Neutrophil (primary cell): ENCODE measurements around the gene FGF6.
A peak's percentile ranks its signal among the peaks of the same experiment; 100 is the strongest.

ENCODE experiments used
- H3K27ac ChIP-seq: fragments of 200-600 bp; sonication (generic); 2 replicates; pipeline ENCODE4 v1.5.1; 2016; ENCODE audit warnings: mild to moderate bottlenecking, moderate library complexity
- H3K27me3 ChIP-seq: fragments of 200-600 bp; sonication (generic); 2 replicates; pipeline ENCODE4 v1.6.0; 2016; ENCODE audit warnings: mild to moderate bottlenecking
- H3K36me3 ChIP-seq: fragments of 200-600 bp; sonication (generic); 2 replicates; pipeline ENCODE4 v1.5.1; 2017
- H3K4me1 ChIP-seq, 2 experiments: fragments of 200-600 bp in 1 of 2; sonication (generic) in 1 of 2; 1 replicate in 1 of 2; 2 replicates in 1 of 2; pipeline versions ENCODE4 v1.5.1 to v1.6.1; 2013 to 2016; ENCODE audit warnings: low read depth in 1 of 2, low read length in 1 of 2, mild to moderate bottlenecking in 1 of 2, moderate library complexity in 1 of 2; ENCODE audit not compliant: control insufficient read depth in 1 of 2, insufficient read depth in 1 of 2
- H3K4me3 ChIP-seq, 2 experiments: fragments of 200-600 bp in 1 of 2; sonication (generic) in 1 of 2; 1 replicate in 1 of 2; 2 replicates in 1 of 2; pipeline ENCODE4 v1.5.1; 2013 to 2016; ENCODE audit warnings: low read depth in 1 of 2, low read length in 1 of 2, mild to moderate bottlenecking in 1 of 2, moderate library complexity in 1 of 2
- H3K9me3 ChIP-seq: fragments of 200-600 bp; sonication (generic); 2 replicates; pipeline ENCODE4 v1.5.1; 2016
- TF ChIP-seq, protein P1 (sequence below): fragments of 200-600 bp; sonication (generic); IDR thresholded peaks from 2 replicates; pipeline ENCODE4 v1.5.1; 2016; ENCODE audit warnings: antibody characterized with exemption

FGF6 gene

DNA sequence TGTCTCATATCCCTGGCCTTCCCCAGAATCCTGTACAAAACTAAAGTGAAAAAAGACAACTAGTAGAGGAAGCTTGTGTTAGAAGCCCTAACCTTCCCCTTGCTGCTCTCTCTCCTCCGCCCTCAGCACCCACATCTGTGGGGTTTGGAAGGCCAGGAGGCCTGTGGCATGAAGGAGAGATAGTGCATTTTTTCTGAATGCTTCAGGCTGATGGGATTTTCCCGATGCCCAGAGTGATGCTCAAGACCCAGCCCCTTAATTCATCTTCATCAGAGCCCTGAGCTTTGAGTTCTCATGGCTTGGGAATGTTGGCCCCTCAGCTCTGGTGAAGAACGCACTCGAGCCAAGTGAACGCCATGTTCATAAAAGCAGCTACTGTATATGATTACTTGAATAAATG lies 5.9 kb downstream of the FGF6 start:
- H3K9me3 ChIP-seq, result no peaks in the 10 kb centered on the region
- H3K4me3 ChIP-seq, result peak overlapping the region in 1 of 2 experiments; percentile 18
- TF ChIP-seq, protein P1, sequence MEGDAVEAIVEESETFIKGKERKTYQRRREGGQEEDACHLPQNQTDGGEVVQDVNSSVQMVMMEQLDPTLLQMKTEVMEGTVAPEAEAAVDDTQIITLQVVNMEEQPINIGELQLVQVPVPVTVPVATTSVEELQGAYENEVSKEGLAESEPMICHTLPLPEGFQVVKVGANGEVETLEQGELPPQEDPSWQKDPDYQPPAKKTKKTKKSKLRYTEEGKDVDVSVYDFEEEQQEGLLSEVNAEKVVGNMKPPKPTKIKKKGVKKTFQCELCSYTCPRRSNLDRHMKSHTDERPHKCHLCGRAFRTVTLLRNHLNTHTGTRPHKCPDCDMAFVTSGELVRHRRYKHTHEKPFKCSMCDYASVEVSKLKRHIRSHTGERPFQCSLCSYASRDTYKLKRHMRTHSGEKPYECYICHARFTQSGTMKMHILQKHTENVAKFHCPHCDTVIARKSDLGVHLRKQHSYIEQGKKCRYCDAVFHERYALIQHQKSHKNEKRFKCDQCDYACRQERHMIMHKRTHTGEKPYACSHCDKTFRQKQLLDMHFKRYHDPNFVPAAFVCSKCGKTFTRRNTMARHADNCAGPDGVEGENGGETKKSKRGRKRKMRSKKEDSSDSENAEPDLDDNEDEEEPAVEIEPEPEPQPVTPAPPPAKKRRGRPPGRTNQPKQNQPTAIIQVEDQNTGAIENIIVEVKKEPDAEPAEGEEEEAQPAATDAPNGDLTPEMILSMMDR, result no peak
- H3K27me3 ChIP-seq, result peaks cover 4% of the 10 kb centered on the region
- H3K4me1 ChIP-seq, result peaks cover 30 to 37% of the 10 kb centered on the region in 2 experiments
- H3K27ac ChIP-seq, result peak overlapping the region; percentile 86
- H3K36me3 ChIP-seq, result no peaks in the 10 kb centered on the region

DNA sequence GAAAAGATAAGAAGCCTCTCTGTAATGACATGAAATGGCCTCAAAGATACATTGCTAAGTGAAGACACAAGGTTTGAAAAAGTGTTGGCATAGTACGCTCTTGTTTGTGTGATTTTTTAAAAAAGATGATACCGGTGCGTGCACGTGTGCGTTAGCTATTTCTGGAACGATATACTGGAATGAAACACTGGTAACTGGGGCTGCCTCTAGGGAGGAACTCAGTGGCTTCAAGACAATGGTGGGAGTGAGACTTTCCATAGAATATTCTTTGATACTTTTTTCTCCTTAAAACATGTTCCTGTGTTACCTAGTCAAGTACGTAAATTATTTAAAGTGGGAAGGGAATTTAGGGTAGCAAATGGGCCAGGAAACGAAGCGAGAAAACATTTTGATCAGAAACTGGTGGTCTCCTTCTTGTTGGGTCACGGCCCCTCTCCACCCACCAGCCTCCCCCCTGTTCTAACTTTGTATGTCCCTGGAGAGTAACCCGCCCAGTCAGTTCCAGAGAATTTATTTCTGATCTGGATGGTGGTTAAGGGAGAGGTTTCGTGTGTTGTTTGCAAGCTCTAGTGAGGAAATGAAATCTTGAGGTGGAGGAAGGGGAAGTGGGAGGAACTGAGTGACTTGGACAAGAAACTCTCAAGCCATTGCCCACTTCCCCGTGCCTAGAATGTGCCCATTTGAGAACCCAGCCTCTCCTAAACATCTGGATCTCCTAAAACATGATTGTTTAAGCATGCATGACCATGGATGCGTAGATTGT lies 6.6 kb downstream of the FGF6 start:
- Histone ChIP-seq H3K27me3 (peaks cover 4% of the 10 kb centered on the region), H3K27ac (peak overlapping the region; percentile 86), H3K4me3 (peak overlapping the region; percentile 13 to 18), H3K9me3 (no peaks in the 10 kb centered on the region), H3K36me3 (no peaks in the 10 kb centered on the region), H3K4me1 (peaks cover 37 to 44% of the 10 kb centered on the region in 2 experiments)
- TF ChIP-seq, protein P1, result no peak

DNA sequence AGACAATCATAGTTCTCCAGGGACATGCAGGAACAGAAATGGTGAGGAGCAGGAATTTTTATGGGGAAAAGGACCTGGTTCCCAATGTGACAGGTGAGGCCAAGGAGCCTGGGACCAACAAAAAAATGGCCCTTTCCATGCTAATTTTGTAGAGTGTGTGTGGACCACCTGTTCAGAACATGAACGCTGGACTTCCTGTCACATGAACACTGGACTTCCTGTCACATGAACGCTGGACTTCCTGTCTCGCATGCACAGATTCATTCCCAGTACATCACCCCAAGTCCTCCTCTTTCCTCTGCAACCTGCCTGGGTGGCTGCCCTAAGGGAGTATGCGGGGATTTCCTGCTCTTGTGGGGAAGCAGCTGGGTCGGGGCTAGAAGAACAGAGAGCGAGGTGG lies 10.1 kb downstream of the FGF6 start:
- Histone ChIP-seq H3K4me1 (peaks cover 37 to 44% of the 10 kb centered on the region in 2 experiments), H3K9me3 (no peaks in the 10 kb centered on the region), H3K27ac (peak overlapping the region; percentile 79), H3K27me3 (no peaks in the 10 kb centered on the region), H3K36me3 (no peaks in the 10 kb centered on the region), H3K4me3 (peak overlapping the region in 1 of 2 experiments; percentile 8)
- TF ChIP-seq, protein P1, result no peak

DNA sequence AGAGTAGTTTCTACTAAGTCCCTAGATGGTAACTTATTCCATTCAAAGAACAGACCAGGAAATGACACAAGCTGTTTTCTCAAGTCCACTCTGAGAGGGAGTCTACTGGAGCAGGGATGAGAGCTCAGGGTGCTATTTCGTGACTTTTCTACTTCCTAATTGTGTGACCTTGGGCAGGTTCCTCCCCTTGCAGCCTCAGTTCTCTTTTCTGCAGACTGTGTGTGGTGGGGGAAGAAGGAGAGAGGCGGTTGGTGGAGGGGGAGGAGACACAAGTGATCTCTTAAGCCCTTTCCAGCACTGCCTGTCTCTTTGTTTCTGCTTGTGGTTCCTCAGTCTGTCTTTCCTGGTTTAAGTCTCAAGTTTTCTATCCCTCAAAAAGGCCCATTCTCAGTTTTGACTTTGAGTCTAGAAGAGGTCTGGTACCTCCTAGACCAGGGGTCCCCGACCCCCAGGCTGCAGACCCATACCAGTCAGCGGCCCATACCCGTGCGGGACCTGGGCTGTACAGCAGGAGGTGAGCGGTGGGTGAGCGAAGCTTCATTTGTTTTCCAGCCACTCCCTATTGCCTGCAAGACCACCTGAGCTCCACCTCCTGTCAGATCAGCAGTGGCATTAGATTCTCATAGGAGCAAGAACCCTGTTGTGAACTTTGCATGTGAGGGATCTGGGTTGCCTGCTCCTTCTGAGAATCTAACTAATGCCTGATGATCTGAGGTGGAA lies 10.7 kb downstream of the FGF6 start:
- TF ChIP-seq, protein P1, result no peak
- Histone ChIP-seq H3K36me3 (no peaks in the 10 kb centered on the region), H3K4me1 (peaks cover 30 to 37% of the 10 kb centered on the region in 2 experiments), H3K27ac (peak overlapping the region; percentile 79), H3K4me3 (peak overlapping the region in 1 of 2 experiments; percentile 8), H3K9me3 (no peaks in the 10 kb centered on the region), H3K27me3 (no peaks in the 10 kb centered on the region)

DNA sequence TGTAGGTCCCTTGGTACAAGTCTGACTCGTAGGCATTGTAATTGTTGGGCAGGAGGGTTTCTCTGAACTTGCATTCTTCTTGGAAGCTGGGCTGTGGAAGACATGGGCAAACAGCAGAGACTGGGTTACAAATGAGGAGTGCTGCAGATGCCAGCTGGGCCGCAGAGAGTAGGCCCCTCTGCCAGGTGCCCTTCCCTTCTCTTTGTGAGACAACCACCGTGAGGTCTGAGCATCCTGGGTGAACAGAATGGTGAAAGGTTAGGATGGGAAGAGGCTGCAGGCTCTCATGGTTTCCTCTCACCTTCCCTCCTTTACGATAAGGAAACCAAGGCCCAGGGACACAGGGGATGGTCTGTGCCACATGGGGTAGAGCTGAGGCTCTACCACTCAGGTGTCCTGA lies 11.3 kb downstream of the FGF6 start:
- Histone ChIP-seq H3K36me3 (no peaks in the 10 kb centered on the region), H3K27me3 (no peaks in the 10 kb centered on the region), H3K27ac (peak overlapping the region; percentile 79), H3K4me1 (peaks cover 25 to 31% of the 10 kb centered on the region in 2 experiments), H3K4me3 (peak overlapping the region in 1 of 2 experiments; percentile 8), H3K9me3 (no peaks in the 10 kb centered on the region)
- TF ChIP-seq, protein P1, result no peak
